HCT116 (cell line): ENCODE data around the gene DOCK4. TPM values are rescaled to one million over a fixed set of nuclear protein-coding genes. Genes with fewer than 3 reads are reported as not detected.

Source experiments
- ATAC-seq: fragments of 200-7000 bp; cut with Tn5 transposase; 2 replicates; pipeline ENCODE4 v1.9.1; 2020; ENCODE audit warnings: mild to moderate bottlenecking, moderate library complexity
- BruUV-seq: library from RNA; stranded (reverse); fragments of 400-500 nt; replicated peaks from 2 replicates; lab custom pipeline; 2021; lab: Mats Ljungman, UMichigan
- CTCF ChIA-PET: fragments of 300-600 bp; sonication (Branson Sonifier 250); formaldehyde crosslinking; loops from one replicate; lab custom pipeline; 2021; ENCODE audit warnings: antibody characterized with exemption; lab: Charles Lee
- POLR2A ChIA-PET: fragments of 300-600, 350-600 bp; sonication (Branson Sonifier 250); formaldehyde crosslinking; loops from one replicate; lab custom pipeline; 2021; ENCODE audit warnings: antibody characterized with exemption; lab: Charles Lee
- RAD21 ChIA-PET, 2 experiments: fragments of 300-600 bp; sonication (Branson Sonifier 250); formaldehyde crosslinking; loops; one replicate each; lab custom pipeline; 2023; ENCODE audit warnings: low total read pairs in 2 of 2; ENCODE audit not compliant: uncharacterized antibody in 2 of 2, unreplicated experiment in 2 of 2, low non-redundant PET in 1 of 2; lab: Charles Lee
- DNase-seq: peaks from one replicate; pipeline ENCODE4 v3.0.0-alpha.2; 2010; ENCODE audit warnings: low read depth, low spot score
- H2AFZ ChIP-seq: fragments of 200-600 bp; shearing (Covaris generic), sonication (generic); 2 replicates; pipeline ENCODE4 v1.6.1; 2017; ENCODE audit warnings: low read depth, mixed run types, mixed read lengths, antibody characterized with exemption, low read length; ENCODE audit not compliant: poor library complexity, severe bottlenecking
- H3K27ac ChIP-seq: 2 replicates; pipeline ENCODE4 v1.5.1; 2012; ENCODE audit warnings: low read depth, low read length
- H3K27me3 ChIP-seq: fragments of 200-600 bp; sonication (generic); 2 replicates; pipeline ENCODE4 v1.6.1; 2016; ENCODE audit warnings: mixed run types, low read length, mixed read lengths; ENCODE audit not compliant: insufficient read depth
- H3K36me3 ChIP-seq, 2 experiments: fragments of 200-500 bp in 1 of 2; fragments of 200-600 bp in 1 of 2; sonication (Bioruptor generic) in 1 of 2; sonication (generic) in 1 of 2; 2 replicates each; pipeline versions ENCODE4 v1.5.1 to v1.6.1; 2014 to 2016; ENCODE audit warnings: low read length in 2 of 2, inconsistent platforms in 1 of 2, mixed read lengths in 1 of 2, mixed run types in 1 of 2; ENCODE audit not compliant: insufficient read depth in 2 of 2, control insufficient read depth in 1 of 2
- H3K4me1 ChIP-seq, 2 experiments: fragments of 200-600 bp in 1 of 2; sonication (generic) in 1 of 2; 2 replicates each; pipeline versions ENCODE4 v1.5.1 to v1.6.1; 2012 to 2017; ENCODE audit warnings: low read length in 2 of 2, inconsistent platforms in 1 of 2, mild to moderate bottlenecking in 1 of 2, mixed read lengths in 1 of 2, mixed run types in 1 of 2, moderate library complexity in 1 of 2; ENCODE audit not compliant: insufficient read depth in 2 of 2, control insufficient read depth in 1 of 2
- H3K4me2 ChIP-seq: fragments of 200-600 bp; sonication (generic); 2 replicates; pipeline ENCODE4 v1.6.1; 2017; ENCODE audit warnings: mixed run types, low read length, mixed read lengths
- H3K4me3 ChIP-seq, 2 experiments: fragments of 200-600 bp in 1 of 2; sonication (generic) in 1 of 2; replicated peaks in 1 of 2; 2 replicates each; pipeline ENCODE4 v1.5.1; 2011 to 2016; ENCODE audit warnings: low read length in 2 of 2, control low read depth in 1 of 2, low read depth in 1 of 2, mild to moderate bottlenecking in 1 of 2, mixed read lengths in 1 of 2, mixed run types in 1 of 2
- H3K79me2 ChIP-seq: fragments of 200-600 bp; sonication (generic); 2 replicates; pipeline ENCODE4 v1.6.1; 2017; ENCODE audit warnings: mild to moderate bottlenecking, mixed run types, low read length, moderate library complexity, mixed read lengths; ENCODE audit not compliant: insufficient read depth
- H3K9ac ChIP-seq: fragments of 200-600 bp; sonication (generic); 2 replicates; pipeline ENCODE4 v1.6.1; 2016; ENCODE audit warnings: low read length, mixed read lengths
- H3K9me2 ChIP-seq: fragments of 200-600 bp; sonication (generic), shearing (Covaris generic); 2 replicates; pipeline ENCODE4 v1.6.1; 2017; ENCODE audit warnings: mixed run types, mild to moderate bottlenecking, moderate library complexity; ENCODE audit not compliant: insufficient read depth
- H3K9me3 ChIP-seq, 2 experiments: fragments of 200-500 bp in 1 of 2; fragments of 200-600 bp in 1 of 2; sonication (Bioruptor generic) in 1 of 2; sonication (generic) in 1 of 2; 2 replicates each; pipeline ENCODE4 v1.6.1; 2014 to 2017; ENCODE audit warnings: low read length in 2 of 2, mixed read lengths in 2 of 2, inconsistent platforms in 1 of 2, low read depth in 1 of 2, mild to moderate bottlenecking in 1 of 2, mixed run types in 1 of 2, moderate library complexity in 1 of 2; ENCODE audit not compliant: control insufficient read depth in 1 of 2, insufficient read depth in 1 of 2
- H4K20me1 ChIP-seq: fragments of 200-600 bp; sonication (generic), shearing (Covaris generic); 2 replicates; pipeline ENCODE4 v1.6.1; 2017; ENCODE audit warnings: mixed run types, mild to moderate bottlenecking, moderate library complexity; ENCODE audit not compliant: insufficient read depth
- ATF3 ChIP-seq: IDR thresholded peaks from 2 replicates; pipeline ENCODE4 v1.6.1; 2012
- EGR1 ChIP-seq: IDR thresholded peaks from 2 replicates; pipeline ENCODE4 v1.6.1; 2012; ENCODE audit warnings: low read depth
- EZH2 ChIP-seq: fragments of 200-600 bp; sonication (generic); IDR thresholded peaks from 2 replicates; pipeline ENCODE4 v1.6.1; 2017; ENCODE audit warnings: antibody characterized with exemption, mixed run types
- MAX ChIP-seq: IDR thresholded peaks from 2 replicates; pipeline ENCODE4 v1.6.1; 2012
- POLR2A ChIP-seq: IDR thresholded peaks from 2 replicates; pipeline ENCODE4 v1.7.0; 2011; ENCODE audit warnings: borderline replicate concordance; ENCODE audit not compliant: insufficient read depth, insufficient read length; ENCODE audit errors: extremely low read depth
- POLR2AphosphoS5 ChIP-seq: IDR thresholded peaks from 2 replicates; pipeline ENCODE4 v1.6.1; 2011; ENCODE audit warnings: mild to moderate bottlenecking, low read depth, low read length, moderate library complexity
- RAD21 ChIP-seq: IDR thresholded peaks from 2 replicates; pipeline ENCODE4 v1.6.1; 2012; ENCODE audit warnings: low read depth, mild to moderate bottlenecking
- SP1 ChIP-seq: IDR thresholded peaks from 2 replicates; pipeline ENCODE4 v1.6.1; 2012; ENCODE audit warnings: low read depth
- SRF ChIP-seq: IDR thresholded peaks from 2 replicates; pipeline ENCODE4 v1.6.1; 2012; ENCODE audit warnings: low read depth
- YY1 ChIP-seq: IDR thresholded peaks from 2 replicates; pipeline ENCODE4 v1.6.1; 2011; ENCODE audit warnings: low read length, low read depth, moderate library complexity, mild to moderate bottlenecking; ENCODE audit not compliant: insufficient replicate concordance; ENCODE audit errors: extremely low read depth
- intact Hi-C: fragments of 100-400 bp; cut with micrococcal nuclease; formaldehyde crosslinking; loops from 2 replicates; pipeline ENCODE4 v1.10.0; 2022
- total RNA-seq: library from RNA; stranded (reverse); gene quantifications from one replicate; pipeline ENCODE4 v1.2.1, GENCODE V29; 2021; ENCODE audit not compliant: unreplicated experiment

The DOCK4 gene
- total RNA-seq, 1 experiment from 2014 or later, result 2.2 TPM

GRCh38 chr7:111873963-111874690 is 332.1 kb downstream of the DOCK4 start:
- H3K79me2 ChIP-seq, result no peaks in the 10 kb centered on the region
- ChIA-PET RAD21 (no interaction called here), POLR2A (no interaction called here), CTCF (no interaction called here)
- H4K20me1 ChIP-seq, result no peaks in the 10 kb centered on the region
- TF ChIP-seq POLR2AphosphoS5 (no peak), SP1 (no peak), MAX (no peak), EZH2 (no peak), RAD21 (no peak), ATF3 (no peak), SRF (no peak), POLR2A (no peak)
- no peak overlapping the region for H3K27ac ChIP-seq
- no peaks in the 10 kb centered on the region for H3K27me3 ChIP-seq
- ATAC-seq, result no peak
- H3K4me1 ChIP-seq, result no peaks in the 10 kb centered on the region
- no peaks in the 10 kb centered on the region for H3K9me2 ChIP-seq
- no peak overlapping the region for H2AFZ ChIP-seq
- H3K9ac ChIP-seq, result no peak overlapping the region
- no peak for DNase-seq
- no peak overlapping the region for H3K4me2 ChIP-seq
- no peaks in the 10 kb centered on the region for H3K36me3 ChIP-seq
- no peak overlapping the region for H3K4me3 ChIP-seq
- BruUV-seq, result no TSS peak
- intact Hi-C loops, result no loop called here
- H3K9me3 ChIP-seq, result no peaks in the 10 kb centered on the region

- H3K4me2 ChIP-seq, result no peak overlapping the region
- no peaks in the 10 kb centered on the region for H3K9me3 ChIP-seq
- H2AFZ ChIP-seq, result no peak overlapping the region
- DNase-seq (no peak), ATAC-seq (no peak)
- no peaks in the 10 kb centered on the region for H3K9me2 ChIP-seq
- no peaks in the 10 kb centered on the region for H3K27me3 ChIP-seq
- CTCF ChIA-PET, result no interaction called here
- no peaks in the 10 kb centered on the region for H3K4me1 ChIP-seq
- no peaks in the 10 kb centered on the region for H4K20me1 ChIP-seq
- no peak overlapping the region for H3K9ac ChIP-seq
- no peaks in the 10 kb centered on the region for H3K79me2 ChIP-seq
- no peak overlapping the region for H3K27ac ChIP-seq
- H3K36me3 ChIP-seq, result no peaks in the 10 kb centered on the region
- no peak overlapping the region for H3K4me3 ChIP-seq
- POLR2A ChIA-PET, result no interaction called here
- RAD21 ChIA-PET, result no interaction called here
- intact Hi-C loops, result no loop called here
- no TSS peak for BruUV-seq
- TF ChIP-seq YY1 (no peak), EGR1 (no peak)
These were observed 332.9 kb downstream of the DOCK4 start for GRCh38 chr7:111873326-111873646.
